BE2C (cell line): ENCODE measurements around the gene ETV7.

Experiments
- DNase-seq: peaks from one replicate; pipeline ENCODE4 v3.0.0-alpha.2; 2020
- H3K27me3 ChIP-seq: fragments of 250-450 bp; sonication (Bioruptor Pico); 2 replicates; pipeline ENCODE4 v1.5.1; 2020; ENCODE audit warnings: mild to moderate bottlenecking
- H3K36me3 ChIP-seq: fragments of 250-450 bp; sonication (Bioruptor Pico); 2 replicates; pipeline ENCODE4 v1.5.1; 2020; ENCODE audit warnings: mild to moderate bottlenecking
- H3K4me1 ChIP-seq: fragments of 250-450 bp; sonication (Bioruptor Pico); 2 replicates; pipeline ENCODE4 v1.5.1; 2020
- H3K4me3 ChIP-seq: 2 replicates; pipeline ENCODE4 v1.5.1; 2011; ENCODE audit warnings: low read depth, low read length
- H3K9me3 ChIP-seq: fragments of 250-450 bp; sonication (Bioruptor Pico); 2 replicates; pipeline ENCODE4 v1.5.1; 2020
- CTCF ChIP-seq: IDR thresholded peaks from 2 replicates; pipeline ENCODE4 v1.5.1; 2012; ENCODE audit warnings: mild to moderate bottlenecking, low read depth, low read length

Gene ETV7

DNA sequence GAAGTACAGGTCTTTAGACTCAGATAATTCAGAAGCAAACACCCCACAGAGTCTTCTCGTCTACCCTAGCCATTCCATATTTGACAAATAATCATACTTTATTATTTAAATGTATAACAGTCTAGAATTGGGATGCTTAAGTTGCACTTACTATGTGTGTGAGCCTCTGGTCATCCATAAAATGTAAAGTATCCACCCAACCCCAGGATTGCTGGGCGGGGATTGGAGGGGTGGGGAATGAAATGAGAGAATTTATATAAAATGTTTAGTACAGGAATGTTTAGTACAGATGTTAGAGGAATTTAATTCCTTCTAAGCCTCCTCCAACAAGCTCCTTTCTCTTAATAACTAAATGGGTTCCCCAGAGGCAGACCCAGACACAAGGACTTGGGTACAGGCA is 67.6 kb downstream of the ETV7 start:
- Histone ChIP-seq H3K27me3 (no peaks in the 10 kb centered on the region), H3K36me3 (no peaks in the 10 kb centered on the region), H3K4me3 (no peak overlapping the region), H3K9me3 (no peaks in the 10 kb centered on the region; the same call in 1 of the 2 replicates), H3K4me1 (peaks cover 9% of the 10 kb centered on the region)
- DNase-seq, result no peak
- TF ChIP-seq CTCF, result no peak

DNA sequence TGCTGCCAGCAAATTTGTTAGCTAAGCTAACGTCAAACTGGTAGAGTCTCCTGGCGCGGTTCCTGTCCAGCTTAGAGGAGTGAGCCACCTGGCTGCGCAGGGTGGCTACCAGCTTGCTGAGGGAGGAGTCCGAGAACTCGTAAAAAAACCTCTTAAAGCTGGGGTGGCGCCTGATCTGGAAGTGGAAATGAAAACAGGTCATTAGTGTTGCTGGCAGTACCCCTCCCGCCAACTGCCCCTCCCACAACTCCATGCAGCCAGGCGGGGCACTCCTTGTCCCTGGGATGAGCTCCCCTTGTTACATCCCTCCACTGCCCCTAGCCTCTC is 68.1 kb downstream of the ETV7 start:
- Histone ChIP-seq H3K4me3 (no peak overlapping the region), H3K27me3 (no peaks in the 10 kb centered on the region), H3K36me3 (no peaks in the 10 kb centered on the region), H3K4me1 (peaks cover 9% of the 10 kb centered on the region), H3K9me3 (no peaks in the 10 kb centered on the region; the same call in 1 of the 2 replicates)
- DNase-seq, result no peak
- TF ChIP-seq CTCF, result no peak

DNA sequence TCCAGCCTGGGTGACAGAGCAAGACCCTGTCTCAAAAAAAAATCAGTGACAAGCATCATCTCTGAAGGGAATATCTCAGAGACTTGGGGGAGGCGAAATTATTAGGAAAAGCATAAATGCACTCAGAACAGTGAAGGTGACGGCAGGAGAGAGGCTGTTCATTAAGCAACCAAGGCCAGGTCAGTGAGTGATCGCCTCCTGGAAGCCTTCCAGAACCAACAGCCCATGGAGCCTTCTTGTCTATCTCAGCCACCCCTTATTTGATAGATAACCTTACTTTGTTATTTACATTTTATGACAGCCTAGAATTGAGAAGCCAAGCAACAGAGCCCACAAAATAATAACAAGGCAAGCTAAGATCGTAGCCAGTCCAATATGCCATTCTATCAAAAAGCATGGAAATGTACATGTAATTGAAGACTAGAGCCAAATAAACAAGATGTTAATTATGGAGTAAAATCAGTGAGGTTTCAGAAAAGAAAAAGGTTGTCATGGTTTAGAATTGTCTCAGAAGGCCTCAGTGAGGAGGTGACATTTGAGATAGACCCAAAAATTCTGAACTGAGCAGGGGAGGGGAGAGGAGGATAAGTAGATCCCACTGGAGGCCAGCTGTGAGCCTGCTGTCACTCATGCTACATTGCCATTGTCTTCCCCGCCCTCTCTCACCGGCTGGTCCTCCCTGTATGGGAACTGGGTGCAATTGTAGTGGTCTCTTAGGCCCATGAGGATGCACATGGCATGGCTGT is 68.6 kb downstream of the ETV7 start:
- DNase-seq, result no peak
- Histone ChIP-seq H3K4me1 (peaks cover 9% of the 10 kb centered on the region), H3K27me3 (no peaks in the 10 kb centered on the region), H3K36me3 (no peaks in the 10 kb centered on the region), H3K9me3 (no peaks in the 10 kb centered on the region; the same call in 1 of the 2 replicates), H3K4me3 (no peak overlapping the region)
- no peak for TF ChIP-seq CTCF

DNA sequence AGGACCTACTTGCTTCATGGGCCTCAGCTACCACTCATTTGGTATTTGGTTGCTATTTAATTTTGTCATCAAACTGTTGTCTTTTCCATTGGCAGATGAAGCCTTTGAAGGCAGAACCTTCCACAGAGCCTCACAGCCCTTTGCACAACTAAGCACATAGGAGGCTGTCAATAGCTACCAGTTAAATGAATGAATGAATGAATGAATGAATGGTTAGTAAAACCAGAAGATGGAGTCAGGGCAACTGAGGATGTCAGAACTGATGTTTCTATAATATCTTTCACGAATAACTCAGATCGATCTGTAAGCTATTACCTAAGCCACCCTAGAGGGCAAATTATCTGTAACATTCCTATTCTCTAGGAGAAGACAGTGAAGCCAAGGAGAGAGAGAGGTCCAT is 69.8 kb downstream of the ETV7 start:
- H3K4me1 ChIP-seq, result peaks cover 4% of the 10 kb centered on the region; the same call in 1 of the 2 replicates
- H3K27me3 ChIP-seq, result no peaks in the 10 kb centered on the region
- no peak overlapping the region for H3K4me3 ChIP-seq
- no peaks in the 10 kb centered on the region for H3K36me3 ChIP-seq
- no peak for DNase-seq
- no peaks in the 10 kb centered on the region; the same call in 1 of the 2 replicates for H3K9me3 ChIP-seq
- no peak for TF ChIP-seq CTCF
